ENCODE measurements around the gene WWC2.

Gene WWC2

GRCh38 chr4:183256756-183257385 is 157.8 kb downstream of the WWC2 start:
- peak in 1 of 2 donors; percentile 7 for DNase-seq (ENCODE audit: low read depth in 2 of 2)

GRCh38 chr4:183257808-183258207 is 158.8 kb downstream of the WWC2 start:
- no peak for DNase-seq (ENCODE audit: low read depth in 2 of 2)

DNA sequence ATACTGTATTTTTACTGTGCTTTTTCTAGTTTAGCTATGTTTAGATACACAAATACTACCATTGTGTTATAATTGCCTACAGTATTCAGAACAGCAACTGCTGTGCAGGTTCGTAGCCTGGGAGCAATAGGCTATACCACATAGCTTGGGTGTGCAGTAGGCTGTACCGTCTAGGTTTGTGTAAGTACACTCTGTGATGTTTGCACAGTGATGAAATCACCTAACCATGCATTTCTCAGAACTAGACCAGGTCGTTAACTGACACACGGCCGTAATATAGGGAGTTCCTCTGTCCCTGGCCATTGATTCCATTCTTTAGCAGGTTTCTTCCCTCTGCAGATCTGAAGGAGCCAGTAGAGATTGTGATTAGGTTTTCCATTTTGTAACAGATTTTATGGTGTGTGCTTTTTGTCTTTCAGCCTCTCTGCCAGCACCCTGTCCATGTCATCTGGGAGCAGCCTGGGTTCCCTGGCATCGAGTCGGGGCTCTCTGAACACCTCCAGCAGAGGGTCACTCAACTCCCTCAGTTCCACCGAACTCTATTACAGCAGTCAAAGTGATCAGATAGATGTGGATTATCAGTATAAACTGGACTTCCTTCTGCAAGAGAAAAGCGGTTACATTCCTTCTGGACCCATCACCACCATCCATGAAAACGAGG is 161.6 kb downstream of the WWC2 start:
- no peak for DNase-seq (ENCODE audit: low read depth in 2 of 2)

DNA sequence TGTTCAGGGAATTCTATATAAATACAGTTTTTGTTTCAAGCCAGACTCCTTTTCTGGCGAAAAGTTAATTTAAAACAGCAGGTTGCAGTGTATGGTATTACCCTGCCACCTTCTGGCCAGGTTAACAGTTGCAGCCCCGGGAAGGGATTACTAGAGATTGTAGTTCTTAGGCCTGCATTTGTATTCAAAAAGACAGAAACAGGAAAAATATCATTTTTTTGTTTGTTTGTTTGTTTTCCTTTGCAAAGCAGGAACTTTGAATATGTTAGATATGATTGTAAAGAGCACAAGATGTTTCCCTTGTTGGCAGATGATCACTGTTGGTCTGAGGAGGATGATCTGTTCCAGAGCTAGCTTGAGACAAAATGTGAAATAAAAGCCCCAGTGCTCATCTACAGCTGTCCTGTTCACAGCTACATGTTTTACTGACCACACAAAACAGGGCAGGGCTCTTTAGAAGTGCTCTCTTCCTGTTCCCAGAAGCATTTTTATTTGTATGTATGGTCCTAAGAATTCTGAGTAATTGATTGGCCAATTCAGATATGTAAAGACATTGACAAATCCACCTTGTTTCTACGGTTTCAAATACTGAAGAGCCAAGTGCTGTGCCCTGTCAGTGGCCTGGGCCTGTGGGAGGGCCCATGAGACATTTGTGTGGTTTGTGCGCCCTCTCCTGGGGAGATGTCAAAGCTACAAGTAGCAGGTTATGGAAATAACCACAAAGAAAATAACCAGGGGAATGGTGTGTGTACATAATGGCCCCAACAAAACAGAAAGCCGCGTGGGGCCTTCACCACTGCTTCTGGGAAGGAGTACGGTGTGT is 163.1 kb downstream of the WWC2 start:
- DNase-seq (ENCODE audit: low read depth in 2 of 2) = peak; percentile 25 to 46

DNA sequence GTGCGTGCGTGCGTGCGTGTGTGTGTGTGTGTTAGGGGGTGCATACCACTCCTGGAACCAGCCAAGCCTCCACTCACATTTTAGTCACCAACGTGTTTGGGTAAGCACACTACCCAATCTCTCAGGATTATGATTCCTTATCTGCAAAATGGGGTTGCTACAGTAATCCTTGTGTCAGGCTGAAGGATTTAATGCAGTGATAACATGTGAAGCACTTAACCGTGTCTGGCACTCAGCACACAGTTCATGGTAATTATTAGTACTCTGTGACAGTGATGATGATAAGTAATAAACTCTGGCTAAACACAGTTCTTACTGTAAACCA is 163.7 kb downstream of the WWC2 start:
- DNase-seq (ENCODE audit: low read depth in 2 of 2) = no peak

DNA sequence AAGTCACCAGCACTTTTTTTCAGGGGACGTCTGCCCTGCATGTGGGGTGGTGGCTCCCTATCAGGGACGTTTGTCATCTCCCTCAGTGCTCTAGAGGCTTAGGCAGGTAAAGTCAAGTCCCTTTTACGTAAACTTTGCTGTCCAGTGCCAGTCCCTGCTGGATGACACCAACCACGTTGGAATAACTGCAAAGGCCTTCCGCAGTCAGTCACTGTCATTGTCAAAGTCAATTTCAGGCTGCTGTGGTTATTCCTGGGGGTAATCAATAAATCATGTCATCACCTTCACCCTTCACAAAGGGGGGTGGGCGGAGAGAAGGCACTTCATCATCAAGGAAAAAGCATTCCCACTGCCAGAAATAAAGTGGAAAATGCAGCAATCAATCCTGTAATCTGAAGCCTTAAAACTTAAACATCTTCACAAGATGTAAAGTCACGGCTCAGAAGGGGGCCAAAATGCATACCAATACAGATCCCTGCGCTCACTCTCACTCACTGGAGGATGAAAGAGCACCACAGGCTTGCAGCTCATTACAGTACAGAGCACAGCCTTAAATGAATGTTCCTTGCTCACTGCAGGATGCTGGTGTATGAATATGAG is 164.8 kb downstream of the WWC2 start:
- DNase-seq (ENCODE audit: low read depth in 2 of 2) = no peak

- DNase-seq (ENCODE audit: low read depth in 2 of 2) = no peak
Measured at GRCh38 chr4:183264614-183265013, 165.6 kb downstream of the WWC2 start.

DNA sequence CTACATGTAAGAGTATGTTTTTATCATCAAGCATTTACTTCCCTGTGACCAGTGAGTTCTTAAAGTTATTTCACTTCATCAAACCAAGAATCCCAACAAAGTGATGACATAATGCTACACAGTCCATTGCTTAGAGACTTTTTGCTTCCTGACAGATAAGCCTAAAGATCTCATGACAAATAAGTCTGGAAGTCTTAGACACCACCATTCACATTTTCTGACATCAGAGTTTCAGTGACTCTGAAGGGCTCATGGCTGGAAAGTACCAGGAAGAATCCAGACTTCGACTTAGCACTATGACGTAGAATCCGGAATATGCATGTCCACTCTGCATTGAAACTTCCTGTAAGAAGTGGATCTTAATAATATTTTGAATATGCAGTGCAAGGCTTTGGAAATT is 167.3 kb downstream of the WWC2 start:
- no peak for DNase-seq (ENCODE audit: low read depth in 2 of 2)

GRCh38 chr4:183268556-183268955 is 169.5 kb downstream of the WWC2 start:
- no peak for DNase-seq (ENCODE audit: low read depth in 2 of 2)

GRCh38 chr4:183272384-183272783 is 173.3 kb downstream of the WWC2 start:
- DNase-seq (ENCODE audit: low read depth in 2 of 2) = no peak

DNA sequence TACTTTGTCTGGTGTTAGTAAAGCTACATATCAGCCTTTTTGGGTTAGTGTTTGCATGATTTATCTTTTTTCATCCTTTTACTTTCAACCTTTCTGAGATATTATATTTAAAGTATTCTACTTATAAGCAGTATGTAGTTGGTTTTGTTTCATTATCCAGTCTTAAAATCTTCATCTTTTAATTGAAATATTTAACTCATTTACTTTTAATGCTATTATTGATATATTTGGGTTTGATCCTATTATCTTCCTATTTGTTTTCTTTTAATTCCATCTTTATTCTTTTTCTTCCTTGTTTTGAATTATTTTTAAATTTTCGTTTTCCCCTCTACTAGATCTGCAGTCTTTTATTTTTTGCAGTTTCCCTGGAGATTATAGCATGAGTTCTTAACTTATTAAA is 177.0 kb downstream of the WWC2 start:
- no peak for DNase-seq (ENCODE audit: low read depth in 2 of 2)

GRCh38 chr4:183284258-183284785 is 185.3 kb downstream of the WWC2 start:
- DNase-seq (ENCODE audit: low read depth in 2 of 2) = no peak

DNA sequence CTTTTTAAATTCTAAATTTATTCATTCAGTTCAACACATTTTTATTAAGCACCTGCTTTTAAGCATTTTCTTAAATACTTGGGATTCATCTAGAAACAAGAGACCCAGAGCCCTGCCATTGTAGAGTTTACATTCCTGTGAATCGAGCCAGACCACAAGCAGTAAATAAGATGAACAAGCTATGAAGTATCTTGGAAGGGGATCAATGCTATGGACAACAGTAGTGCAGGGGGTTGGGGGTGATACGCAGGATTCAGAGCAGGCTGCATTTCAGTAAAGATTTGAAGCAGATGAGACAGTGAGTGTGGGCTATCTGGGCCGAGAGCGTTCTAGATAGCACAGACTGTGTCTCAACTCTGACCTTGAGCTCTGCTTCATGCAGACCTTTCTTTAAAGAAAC is 185.9 kb downstream of the WWC2 start:
- DNase-seq (ENCODE audit: low read depth in 2 of 2) = no peak

GRCh38 chr4:183285886-183286285 is 186.8 kb downstream of the WWC2 start:
- no peak for DNase-seq (ENCODE audit: low read depth in 2 of 2)

GRCh38 chr4:183286590-183287308 is 187.7 kb downstream of the WWC2 start:
- DNase-seq (ENCODE audit: low read depth in 2 of 2) = no peak

GRCh38 chr4:183287309-183287659 is 188.2 kb downstream of the WWC2 start:
- no peak for DNase-seq (ENCODE audit: low read depth in 2 of 2)

DNA sequence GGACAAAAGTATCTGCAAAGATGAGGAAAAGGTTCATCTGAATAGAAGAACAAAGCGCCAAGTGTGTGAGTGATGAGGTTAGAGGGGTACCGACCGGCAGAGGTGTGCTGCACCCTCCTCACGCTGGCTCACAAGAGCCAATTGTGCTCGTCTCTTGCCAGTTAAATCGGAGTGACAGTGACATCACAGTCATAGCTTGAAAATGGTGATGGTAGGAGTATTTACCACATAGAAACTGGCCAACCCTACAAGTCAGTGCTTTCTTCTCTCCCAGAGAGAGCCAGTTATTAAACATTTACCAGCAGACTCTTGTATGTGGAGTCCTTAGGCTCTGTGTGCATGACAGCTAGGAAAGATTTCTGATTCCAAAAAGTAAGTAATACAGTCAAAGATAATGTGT is 188.6 kb downstream of the WWC2 start:
- DNase-seq (ENCODE audit: low read depth in 2 of 2) = no peak

DNA sequence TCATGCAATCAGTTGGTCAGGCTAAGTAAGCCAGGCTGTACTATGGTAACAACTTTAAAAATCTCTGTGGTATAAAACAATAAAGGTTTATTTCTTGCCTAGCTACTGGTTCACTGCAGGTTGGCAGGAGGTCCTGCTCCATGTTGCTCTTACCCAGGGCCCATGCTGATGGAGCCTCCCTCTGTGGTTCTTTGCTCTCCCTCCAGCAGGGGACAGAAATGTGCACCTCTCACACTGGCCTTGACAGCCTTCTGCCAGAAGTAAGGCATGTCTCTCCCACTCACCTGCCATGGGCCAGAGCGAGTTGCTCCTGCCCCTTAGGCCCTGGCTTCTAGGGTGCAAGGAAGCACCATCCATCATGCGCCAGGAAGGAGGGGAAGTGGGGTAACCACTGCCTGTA is 189.9 kb downstream of the WWC2 start:
- DNase-seq (ENCODE audit: low read depth in 2 of 2) = no peak

GRCh38 chr4:183289688-183290087 is 190.6 kb downstream of the WWC2 start:
- DNase-seq (ENCODE audit: low read depth in 2 of 2) = no peak

- DNase-seq (ENCODE audit: low read depth in 2 of 2) = no peak
Measured at GRCh38 chr4:183291070-183291469, 192.0 kb downstream of the WWC2 start.

- no peak for DNase-seq (ENCODE audit: low read depth in 2 of 2)
Measured at GRCh38 chr4:183295711-183296110, 196.7 kb downstream of the WWC2 start.

DNA sequence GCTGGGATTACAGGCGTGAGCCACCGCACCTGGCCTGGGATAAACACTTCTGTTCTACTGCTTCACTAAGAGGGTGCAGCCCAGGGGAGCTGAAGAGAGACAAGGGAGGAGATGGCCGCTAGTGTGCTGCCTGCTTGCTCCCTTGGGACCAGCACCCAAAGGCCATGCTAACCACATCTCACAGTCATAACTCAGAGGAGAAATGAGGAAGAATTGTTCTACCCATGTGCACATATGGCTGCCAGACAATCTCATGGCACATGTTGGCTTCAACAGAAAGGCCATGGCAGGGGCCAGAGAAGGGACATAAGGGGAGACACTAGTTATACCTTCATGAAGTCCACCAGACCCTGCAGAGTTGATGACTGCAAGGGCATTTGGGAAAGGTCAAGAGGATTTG is 198.6 kb downstream of the WWC2 start:
- no peak for DNase-seq (ENCODE audit: low read depth in 2 of 2)
